A673 (cell line): ENCODE results near the gene RAB27A.

ENCODE experiments used
- EZH2 ChIP-seq: fragments of 200-600 bp; sonication (generic); IDR thresholded peaks from 2 replicates; pipeline ENCODE4 v1.6.1; 2017; ENCODE audit warnings: borderline replicate concordance, low read depth, mild to moderate bottlenecking, mixed read lengths, antibody characterized with exemption, low read length; ENCODE audit not compliant: poor library complexity, severe bottlenecking
- TF ChIP-seq, protein P1 (sequence below): fragments of 300-800, 200-600 bp; sonication (generic); conservative IDR thresholded peaks from 2 replicates; pipeline ENCODE4 v1.5.1; 2017; ENCODE audit warnings: low read depth, mild to moderate bottlenecking, antibody characterized with exemption, low read length, moderate library complexity, mixed read lengths

- TF ChIP-seq, protein P1, sequence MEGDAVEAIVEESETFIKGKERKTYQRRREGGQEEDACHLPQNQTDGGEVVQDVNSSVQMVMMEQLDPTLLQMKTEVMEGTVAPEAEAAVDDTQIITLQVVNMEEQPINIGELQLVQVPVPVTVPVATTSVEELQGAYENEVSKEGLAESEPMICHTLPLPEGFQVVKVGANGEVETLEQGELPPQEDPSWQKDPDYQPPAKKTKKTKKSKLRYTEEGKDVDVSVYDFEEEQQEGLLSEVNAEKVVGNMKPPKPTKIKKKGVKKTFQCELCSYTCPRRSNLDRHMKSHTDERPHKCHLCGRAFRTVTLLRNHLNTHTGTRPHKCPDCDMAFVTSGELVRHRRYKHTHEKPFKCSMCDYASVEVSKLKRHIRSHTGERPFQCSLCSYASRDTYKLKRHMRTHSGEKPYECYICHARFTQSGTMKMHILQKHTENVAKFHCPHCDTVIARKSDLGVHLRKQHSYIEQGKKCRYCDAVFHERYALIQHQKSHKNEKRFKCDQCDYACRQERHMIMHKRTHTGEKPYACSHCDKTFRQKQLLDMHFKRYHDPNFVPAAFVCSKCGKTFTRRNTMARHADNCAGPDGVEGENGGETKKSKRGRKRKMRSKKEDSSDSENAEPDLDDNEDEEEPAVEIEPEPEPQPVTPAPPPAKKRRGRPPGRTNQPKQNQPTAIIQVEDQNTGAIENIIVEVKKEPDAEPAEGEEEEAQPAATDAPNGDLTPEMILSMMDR = no peak
- TF ChIP-seq EZH2 = no peak
These were observed 32.9 kb upstream of the RAB27A start for GRCh38 chr15:55322467-55322866.
